Measurements from ENCODE around the gene GRIN2A.

GRCh38 chr16:9932919-9933653, 249.1 kb downstream of the GRIN2A start:
- TF ChIP-seq ZNF274 (IDR thresholded peaks at IDR 0.05; ENCODE audit: low read depth, low read length), result no peak
- TF ChIP-seq YY1 (IDR thresholded peaks at IDR 0.05; ENCODE audit: insufficient read depth, insufficient read length), result no peak

Data from NT2/D1 (cell line).